ENCODE results near the gene DNAH8.
"Not testable (repeated sequence)": the region's sequence is repeated elsewhere in the genome, so short reads cannot be mapped to it uniquely, and the experiment has no call there.

GRCh38 chr6:38699702-38700101, 15.4 kb upstream of the DNAH8 start:
- not testable (repeated sequence) for TF ChIP-seq CTCF, POLR2A, POLR2AphosphoS5 (IDR thresholded peaks at IDR 0.05)
